GM23248 (cell line): ENCODE results near the gene DNAJC17.

Experiments used
- EZH2 ChIP-seq: fragments of 200-600 bp; sonication (generic); IDR thresholded peaks from 2 replicates; pipeline ENCODE4 v1.6.1; 2018; ENCODE audit warnings: antibody characterized with exemption, mild to moderate bottlenecking; ENCODE audit not compliant: insufficient read depth, poor library complexity, severe bottlenecking
- EZH2phosphoT487 ChIP-seq: fragments of 200-600 bp; sonication (generic); IDR thresholded peaks from 2 replicates; pipeline ENCODE4 v1.6.1; 2018; ENCODE audit warnings: antibody characterized with exemption, moderate library complexity, mild to moderate bottlenecking, low read depth; ENCODE audit not compliant: insufficient read depth

DNA sequence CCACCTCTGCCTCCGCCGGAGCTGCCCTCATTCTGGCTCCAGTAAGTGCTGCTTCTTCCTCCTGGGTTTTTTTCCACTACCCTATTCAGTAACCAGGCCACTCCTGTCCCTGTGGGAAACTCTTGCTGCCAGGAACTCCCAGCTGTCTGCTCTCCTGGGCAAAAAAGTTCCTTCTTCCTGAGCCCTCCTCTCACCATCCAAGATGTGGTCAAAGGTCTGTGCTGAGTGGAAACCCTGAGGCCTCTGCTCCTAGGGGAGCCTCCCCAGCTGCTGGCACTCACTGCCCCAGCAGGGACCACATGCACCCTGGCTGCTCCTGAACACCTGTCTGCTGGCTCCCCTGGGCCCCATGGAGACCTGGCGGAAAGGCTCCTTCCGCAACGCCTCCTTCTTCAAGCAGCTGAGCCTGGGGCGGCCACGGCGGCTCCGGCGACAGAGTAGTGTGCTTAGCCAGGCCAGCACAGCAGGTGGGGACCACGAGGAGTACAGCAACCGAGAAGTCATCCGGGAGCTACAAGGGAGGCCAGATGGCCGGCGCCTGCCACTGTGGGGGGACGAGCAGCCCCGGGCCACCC lies 37.0 kb downstream of the DNAJC17 start:
- TF ChIP-seq EZH2phosphoT487 (no peak), EZH2 (no peak)
